HCT116 (cell line): ENCODE results near the gene LRRC3B. TPM values are rescaled to one million over a fixed set of nuclear protein-coding genes. Genes with fewer than 3 reads are reported as not detected.

ENCODE experiments used
- ATAC-seq: fragments of 200-7000 bp; cut with Tn5 transposase; 2 replicates; pipeline ENCODE4 v1.9.1; 2020; ENCODE audit warnings: mild to moderate bottlenecking, moderate library complexity
- BruUV-seq: library from RNA; stranded (reverse); fragments of 400-500 nt; replicated peaks from 2 replicates; lab custom pipeline; 2021; lab: Mats Ljungman, UMichigan
- CTCF ChIA-PET: fragments of 300-600 bp; sonication (Branson Sonifier 250); formaldehyde crosslinking; loops from one replicate; lab custom pipeline; 2021; ENCODE audit warnings: antibody characterized with exemption; lab: Charles Lee
- POLR2A ChIA-PET: fragments of 300-600, 350-600 bp; sonication (Branson Sonifier 250); formaldehyde crosslinking; loops from one replicate; lab custom pipeline; 2021; ENCODE audit warnings: antibody characterized with exemption; lab: Charles Lee
- RAD21 ChIA-PET, 2 experiments: fragments of 300-600 bp; sonication (Branson Sonifier 250); formaldehyde crosslinking; loops; one replicate each; lab custom pipeline; 2023; ENCODE audit warnings: low total read pairs in 2 of 2; ENCODE audit not compliant: uncharacterized antibody in 2 of 2, unreplicated experiment in 2 of 2, low non-redundant PET in 1 of 2; lab: Charles Lee
- DNase-seq: peaks from one replicate; pipeline ENCODE4 v3.0.0-alpha.2; 2010; ENCODE audit warnings: low read depth, low spot score
- H2AFZ ChIP-seq: fragments of 200-600 bp; shearing (Covaris generic), sonication (generic); 2 replicates; pipeline ENCODE4 v1.6.1; 2017; ENCODE audit warnings: low read depth, mixed run types, mixed read lengths, antibody characterized with exemption, low read length; ENCODE audit not compliant: poor library complexity, severe bottlenecking
- H3K27ac ChIP-seq: 2 replicates; pipeline ENCODE4 v1.5.1; 2012; ENCODE audit warnings: low read depth, low read length
- H3K27me3 ChIP-seq: fragments of 200-600 bp; sonication (generic); 2 replicates; pipeline ENCODE4 v1.6.1; 2016; ENCODE audit warnings: mixed run types, low read length, mixed read lengths; ENCODE audit not compliant: insufficient read depth
- H3K36me3 ChIP-seq, 2 experiments: fragments of 200-500 bp in 1 of 2; fragments of 200-600 bp in 1 of 2; sonication (Bioruptor generic) in 1 of 2; sonication (generic) in 1 of 2; 2 replicates each; pipeline versions ENCODE4 v1.5.1 to v1.6.1; 2014 to 2016; ENCODE audit warnings: low read length in 2 of 2, inconsistent platforms in 1 of 2, mixed read lengths in 1 of 2, mixed run types in 1 of 2; ENCODE audit not compliant: insufficient read depth in 2 of 2, control insufficient read depth in 1 of 2
- H3K4me1 ChIP-seq, 2 experiments: fragments of 200-600 bp in 1 of 2; sonication (generic) in 1 of 2; 2 replicates each; pipeline versions ENCODE4 v1.5.1 to v1.6.1; 2012 to 2017; ENCODE audit warnings: low read length in 2 of 2, inconsistent platforms in 1 of 2, mild to moderate bottlenecking in 1 of 2, mixed read lengths in 1 of 2, mixed run types in 1 of 2, moderate library complexity in 1 of 2; ENCODE audit not compliant: insufficient read depth in 2 of 2, control insufficient read depth in 1 of 2
- H3K4me2 ChIP-seq: fragments of 200-600 bp; sonication (generic); 2 replicates; pipeline ENCODE4 v1.6.1; 2017; ENCODE audit warnings: mixed run types, low read length, mixed read lengths
- H3K4me3 ChIP-seq, 2 experiments: fragments of 200-600 bp in 1 of 2; sonication (generic) in 1 of 2; replicated peaks in 1 of 2; 2 replicates each; pipeline ENCODE4 v1.5.1; 2011 to 2016; ENCODE audit warnings: low read length in 2 of 2, control low read depth in 1 of 2, low read depth in 1 of 2, mild to moderate bottlenecking in 1 of 2, mixed read lengths in 1 of 2, mixed run types in 1 of 2
- H3K79me2 ChIP-seq: fragments of 200-600 bp; sonication (generic); 2 replicates; pipeline ENCODE4 v1.6.1; 2017; ENCODE audit warnings: mild to moderate bottlenecking, mixed run types, low read length, moderate library complexity, mixed read lengths; ENCODE audit not compliant: insufficient read depth
- H3K9ac ChIP-seq: fragments of 200-600 bp; sonication (generic); 2 replicates; pipeline ENCODE4 v1.6.1; 2016; ENCODE audit warnings: low read length, mixed read lengths
- H3K9me2 ChIP-seq: fragments of 200-600 bp; sonication (generic), shearing (Covaris generic); 2 replicates; pipeline ENCODE4 v1.6.1; 2017; ENCODE audit warnings: mixed run types, mild to moderate bottlenecking, moderate library complexity; ENCODE audit not compliant: insufficient read depth
- H3K9me3 ChIP-seq, 2 experiments: fragments of 200-500 bp in 1 of 2; fragments of 200-600 bp in 1 of 2; sonication (Bioruptor generic) in 1 of 2; sonication (generic) in 1 of 2; 2 replicates each; pipeline ENCODE4 v1.6.1; 2014 to 2017; ENCODE audit warnings: low read length in 2 of 2, mixed read lengths in 2 of 2, inconsistent platforms in 1 of 2, low read depth in 1 of 2, mild to moderate bottlenecking in 1 of 2, mixed run types in 1 of 2, moderate library complexity in 1 of 2; ENCODE audit not compliant: control insufficient read depth in 1 of 2, insufficient read depth in 1 of 2
- H4K20me1 ChIP-seq: fragments of 200-600 bp; sonication (generic), shearing (Covaris generic); 2 replicates; pipeline ENCODE4 v1.6.1; 2017; ENCODE audit warnings: mixed run types, mild to moderate bottlenecking, moderate library complexity; ENCODE audit not compliant: insufficient read depth
- CEBPB ChIP-seq: IDR thresholded peaks from 2 replicates; pipeline ENCODE4 v1.6.1; 2012; ENCODE audit warnings: low read depth
- REST ChIP-seq: IDR thresholded peaks from 2 replicates; pipeline ENCODE4 v1.6.1; 2012; ENCODE audit warnings: low read depth
- SIN3A ChIP-seq: IDR thresholded peaks from 2 replicates; pipeline ENCODE4 v1.6.1; 2012; ENCODE audit warnings: low read depth
- ZBTB33 ChIP-seq: IDR thresholded peaks from 2 replicates; pipeline ENCODE4 v1.6.1; 2011; ENCODE audit warnings: mild to moderate bottlenecking, low read length, moderate library complexity; ENCODE audit not compliant: insufficient replicate concordance; ENCODE audit errors: extremely low read depth
- intact Hi-C: fragments of 100-400 bp; cut with micrococcal nuclease; formaldehyde crosslinking; loops from 2 replicates; pipeline ENCODE4 v1.10.0; 2022
- total RNA-seq: library from RNA; stranded (reverse); gene quantifications from one replicate; pipeline ENCODE4 v1.2.1, GENCODE V29; 2021; ENCODE audit not compliant: unreplicated experiment
- TF ChIP-seq, protein P1 (sequence below): IDR thresholded peaks from 2 replicates; pipeline ENCODE4 v1.6.1; 2012

Gene LRRC3B
- total RNA-seq, 1 experiment from 2014 or later = not detected

DNA sequence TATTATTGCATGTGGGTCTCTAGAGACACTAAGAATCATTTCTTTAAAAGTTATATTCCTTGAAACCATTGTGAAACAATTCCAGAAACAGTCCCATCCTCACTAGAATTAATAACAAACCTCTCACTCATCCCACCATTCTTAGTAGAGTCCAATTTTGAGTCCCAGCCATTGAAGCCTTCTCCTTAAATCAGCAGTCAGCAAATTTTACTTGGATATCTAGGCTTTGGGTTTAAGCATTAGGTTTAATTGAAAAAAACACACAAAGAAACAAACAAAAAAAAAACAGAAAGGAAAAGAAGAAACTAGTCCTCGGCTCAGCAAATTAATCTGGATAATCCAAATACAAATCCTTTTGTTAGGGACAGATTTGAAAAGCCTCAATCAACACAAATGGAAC is 109.3 kb downstream of the LRRC3B start:
- RAD21 ChIA-PET = no interaction called here
- Histone ChIP-seq H3K9me2 (no peaks in the 10 kb centered on the region), H3K9me3 (no peaks in the 10 kb centered on the region), H3K4me2 (no peak overlapping the region), H3K9ac (no peak overlapping the region), H3K27ac (no peak overlapping the region), H3K27me3 (no peaks in the 10 kb centered on the region), H3K4me1 (no peaks in the 10 kb centered on the region), H4K20me1 (no peaks in the 10 kb centered on the region), H3K36me3 (no peaks in the 10 kb centered on the region), H3K79me2 (no peaks in the 10 kb centered on the region), H3K4me3 (no peak overlapping the region), H2AFZ (no peak overlapping the region)
- POLR2A ChIA-PET = no interaction called here
- intact Hi-C loops = no loop called here
- ATAC-seq = no peak
- CTCF ChIA-PET = no interaction called here
- no peak for DNase-seq
- TF ChIP-seq SIN3A (no peak), REST (no peak), ZBTB33 (no peak), CEBPB (no peak)
- TF ChIP-seq, protein P1, sequence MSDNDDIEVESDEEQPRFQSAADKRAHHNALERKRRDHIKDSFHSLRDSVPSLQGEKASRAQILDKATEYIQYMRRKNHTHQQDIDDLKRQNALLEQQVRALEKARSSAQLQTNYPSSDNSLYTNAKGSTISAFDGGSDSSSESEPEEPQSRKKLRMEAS = no peak
- BruUV-seq = no TSS peak
